ENCODE measurements around the gene DHX35. TPM values are rescaled to one million over a fixed set of nuclear protein-coding genes. Genes with fewer than 3 reads are reported as not detected.

Gene DHX35, protein sequence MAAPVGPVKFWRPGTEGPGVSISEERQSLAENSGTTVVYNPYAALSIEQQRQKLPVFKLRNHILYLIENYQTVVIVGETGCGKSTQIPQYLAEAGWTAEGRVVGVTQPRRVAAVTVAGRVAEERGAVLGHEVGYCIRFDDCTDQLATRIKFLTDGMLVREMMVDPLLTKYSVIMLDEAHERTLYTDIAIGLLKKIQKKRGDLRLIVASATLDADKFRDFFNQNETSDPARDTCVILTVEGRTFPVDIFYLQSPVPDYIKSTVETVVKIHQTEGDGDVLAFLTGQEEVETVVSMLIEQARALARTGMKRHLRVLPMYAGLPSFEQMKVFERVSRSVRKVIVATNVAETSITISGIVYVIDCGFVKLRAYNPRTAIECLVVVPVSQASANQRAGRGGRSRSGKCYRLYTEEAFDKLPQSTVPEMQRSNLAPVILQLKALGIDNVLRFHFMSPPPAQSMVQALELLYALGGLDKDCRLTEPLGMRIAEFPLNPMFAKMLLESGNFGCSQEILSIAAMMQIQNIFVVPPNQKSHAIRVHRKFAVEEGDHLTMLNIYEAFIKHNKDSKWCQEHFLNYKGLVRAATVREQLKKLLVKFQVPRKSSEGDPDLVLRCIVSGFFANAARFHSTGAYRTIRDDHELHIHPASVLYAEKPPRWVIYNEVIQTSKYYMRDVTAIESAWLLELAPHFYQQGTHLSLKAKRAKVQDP
- 10.3 and 10.4 TPM in 2 replicates for total RNA-seq

DNA sequence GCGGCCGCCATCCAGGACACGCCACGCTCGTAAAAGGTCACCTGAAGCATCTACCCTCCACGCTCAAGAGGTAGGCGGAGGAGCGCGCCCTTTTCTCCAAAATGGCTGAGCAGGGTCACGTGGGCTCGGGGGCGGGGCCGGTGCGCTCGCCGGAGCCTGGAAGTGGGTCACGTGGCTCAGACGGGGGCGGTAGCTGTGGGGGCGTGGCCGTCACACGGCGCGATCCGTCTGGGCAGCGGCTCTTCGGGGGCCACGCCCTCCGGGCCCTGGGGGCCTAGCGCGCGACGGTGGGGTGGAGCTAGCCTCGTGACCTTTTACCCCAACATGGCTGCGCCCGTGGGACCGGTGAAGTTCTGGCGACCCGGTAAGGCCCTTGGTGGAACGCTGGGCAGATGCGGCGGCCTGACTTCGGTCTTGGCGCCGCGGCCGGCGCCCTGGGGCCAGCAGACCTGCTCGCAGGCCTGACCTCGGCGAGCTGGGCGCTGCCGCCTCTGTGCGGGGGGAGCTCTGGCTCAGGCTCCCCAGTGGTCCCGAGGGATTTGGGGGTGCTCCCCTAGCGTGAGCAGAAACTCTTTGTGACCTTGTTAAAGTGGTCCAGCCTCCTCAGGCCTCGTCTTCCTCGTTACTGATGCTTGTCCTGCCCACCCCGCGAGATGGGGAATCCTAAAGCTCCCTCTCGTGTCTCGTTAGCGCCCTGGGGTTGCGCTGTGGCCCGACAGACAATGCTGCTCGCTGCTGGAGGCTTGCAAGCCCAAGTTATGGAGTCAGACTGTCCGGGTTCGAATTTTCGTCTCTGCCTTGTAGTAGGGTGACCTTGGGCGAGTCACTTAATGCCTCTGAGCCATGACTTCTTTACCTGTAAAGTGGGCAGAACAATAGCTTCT is at the start of gene DHX35:
Gene DHX35 (plus strand): TSS at position 301 of the 884 bp plus-strand sequence. CDS start 24 bp downstream, at position 325.

DNA sequence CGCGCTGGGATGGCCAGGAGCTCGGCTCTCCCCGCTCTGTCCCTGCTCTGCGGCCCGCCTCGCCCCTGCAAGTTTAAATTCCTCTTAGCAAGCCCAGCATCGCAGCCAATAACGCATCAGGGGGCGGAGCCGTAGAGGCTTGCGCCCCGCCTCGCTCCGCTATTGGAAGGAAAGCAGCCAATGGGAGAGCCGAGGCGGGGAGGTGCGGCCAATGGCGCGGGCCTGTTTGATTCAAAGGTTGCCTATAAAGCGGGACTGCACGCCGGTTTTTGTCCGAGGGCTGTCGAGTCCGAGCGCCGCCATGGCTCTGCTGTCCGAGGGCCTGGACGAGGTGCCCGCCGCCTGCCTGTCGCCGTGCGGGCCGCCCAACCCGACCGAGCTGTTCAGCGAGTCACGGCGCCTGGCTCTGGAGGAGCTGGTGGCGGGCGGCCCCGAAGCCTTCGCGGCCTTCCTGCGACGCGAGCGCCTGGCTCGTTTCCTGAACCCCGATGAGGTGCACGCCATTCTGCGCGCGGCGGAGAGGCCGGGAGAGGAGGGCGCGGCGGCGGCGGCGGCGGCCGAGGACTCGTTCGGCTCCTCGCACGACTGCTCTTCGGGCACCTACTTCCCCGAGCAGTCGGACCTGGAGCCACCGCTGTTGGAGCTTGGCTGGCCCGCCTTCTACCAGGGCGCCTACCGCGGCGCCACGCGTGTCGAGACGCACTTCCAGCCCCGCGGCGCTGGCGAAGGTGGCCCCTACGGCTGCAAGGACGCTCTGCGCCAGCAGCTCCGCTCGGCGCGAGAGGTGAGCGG is 35.8 kb upstream of the DHX35 start, which contains the start of gene FAM83D:
Gene FAM83D (plus strand): TSS at position 276 of the 792 bp plus-strand sequence. CDS start 26 bp downstream, at position 302.

Other genes with a start within 250 kb of the DHX35 start
- not detected in 2 replicates for gene SLC32A1, start 237.9 kb upstream of the DHX35 start, total RNA-seq
- gene ACTR5, start 213.9 kb upstream of the DHX35 start, total RNA-seq = 11.4 and 13.2 TPM in 2 replicates
- 54.9 and 72.4 TPM in 2 replicates for gene PPP1R16B, start 156.6 kb upstream of the DHX35 start, total RNA-seq
- gene FAM83D, start 35.9 kb upstream of the DHX35 start, total RNA-seq = 21.1 and 43.8 TPM in 2 replicates